ENCODE data around the gene RTL5.

DNA sequence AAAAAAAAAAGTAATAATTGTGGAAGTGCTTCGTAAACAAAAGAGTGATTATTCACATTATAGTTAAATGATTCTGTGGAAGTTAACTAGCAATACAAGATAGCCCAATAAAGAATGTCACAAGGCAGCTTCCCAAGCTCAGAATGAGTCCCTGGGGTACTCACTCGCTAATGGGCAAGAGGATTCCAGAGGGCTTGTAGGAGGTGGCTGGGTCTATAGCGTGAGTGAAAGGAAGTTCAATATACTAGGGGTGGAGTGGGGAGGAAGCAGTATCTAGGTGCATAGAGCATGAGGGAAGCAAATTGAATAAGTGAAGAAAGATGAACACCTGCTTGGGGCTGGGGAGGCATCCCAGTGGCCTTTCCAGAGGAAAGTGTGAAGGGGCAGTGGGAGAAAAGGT lies 42.5 kb downstream of the RTL5 start:
- no peak for TF ChIP-seq CTCF (IDR thresholded peaks at IDR 0.05; ENCODE audit: poor library complexity)
- TF ChIP-seq EZH2 (IDR thresholded peaks at IDR 0.05; ENCODE audit: borderline replicate concordance) = no peak
